GM12878 (cell line): ENCODE results near the gene TRAF3IP1. TPM values are rescaled to one million over a fixed set of nuclear protein-coding genes. Genes with fewer than 3 reads are reported as not detected.

Experiments used
- BCL3 ChIP-seq: IDR thresholded peaks from 2 replicates; pipeline ENCODE4 v1.6.1; 2011; ENCODE audit warnings: borderline replicate concordance, low read depth, mild to moderate bottlenecking, moderate library complexity, low read length; ENCODE audit not compliant: insufficient read depth, poor library complexity, severe bottlenecking
- BMI1 ChIP-seq: fragments of 450-650 bp; IDR thresholded peaks from 2 replicates; pipeline ENCODE4 v1.6.1; 2016; ENCODE audit warnings: mild to moderate bottlenecking, moderate library complexity, borderline replicate concordance
- CHD1 ChIP-seq: IDR thresholded peaks from 2 replicates; pipeline ENCODE4 v1.6.1; 2012; ENCODE audit warnings: low read depth, low read length, improper control_type of control experiment
- EGR1 ChIP-seq, 2 experiments: IDR thresholded peaks; 1 replicate in 1 of 2; 2 replicates in 1 of 2; pipeline ENCODE4 v1.6.1; 2011 to 2012; ENCODE audit warnings: low read depth in 2 of 2, low read length in 2 of 2, borderline replicate concordance in 1 of 2, mild to moderate bottlenecking in 1 of 2, moderate library complexity in 1 of 2
- GABPA ChIP-seq: IDR thresholded peaks from 2 replicates; pipeline ENCODE4 v1.6.1; 2014; ENCODE audit warnings: antibody characterized with exemption, low read depth, mild to moderate bottlenecking, inconsistent platforms
- IKZF1 ChIP-seq: fragments of 450-650 bp; conservative IDR thresholded peaks from 2 replicates; pipeline ENCODE4 v1.6.1; 2017; ENCODE audit warnings: antibody characterized with exemption, mild to moderate bottlenecking
- KDM1A ChIP-seq: fragments of 200-600 bp; sonication (generic); IDR thresholded peaks from 2 replicates; pipeline ENCODE4 v1.6.1; 2016; ENCODE audit warnings: borderline replicate concordance
- KLF5 ChIP-seq: fragments of 450-650 bp; IDR thresholded peaks from 2 replicates; pipeline ENCODE4 v1.6.1; 2014; ENCODE audit warnings: mild to moderate bottlenecking; ENCODE audit not compliant: partially characterized antibody
- MEF2B ChIP-seq: fragments of 450-650 bp; IDR thresholded peaks from 2 replicates; pipeline ENCODE4 v1.6.1; 2018; ENCODE audit warnings: mild to moderate bottlenecking, moderate library complexity; ENCODE audit not compliant: partially characterized antibody, poor library complexity, severe bottlenecking
- MTA2 ChIP-seq: fragments of 450-650 bp; IDR thresholded peaks from 2 replicates; pipeline ENCODE4 v1.6.1; 2016; ENCODE audit warnings: low read depth, mild to moderate bottlenecking, moderate library complexity
- NBN ChIP-seq: fragments of 450-650 bp; IDR thresholded peaks from 2 replicates; pipeline ENCODE4 v1.6.1; 2016
- NFYA ChIP-seq: IDR thresholded peaks from 2 replicates; pipeline ENCODE4 v1.6.1; 2011; ENCODE audit warnings: low read depth, mild to moderate bottlenecking, low read length, improper control_type of control experiment, borderline replicate concordance
- NR2C1 ChIP-seq: fragments of 450-650 bp; IDR thresholded peaks from 2 replicates; pipeline ENCODE4 v1.6.1; 2017; ENCODE audit warnings: antibody characterized with exemption, mild to moderate bottlenecking, moderate library complexity
- PML ChIP-seq: IDR thresholded peaks from 2 replicates; pipeline ENCODE4 v1.6.1; 2012; ENCODE audit warnings: low read length, inconsistent platforms
- POLR2AphosphoS5 ChIP-seq: IDR thresholded peaks from 2 replicates; pipeline ENCODE4 v1.6.1; 2011; ENCODE audit warnings: mild to moderate bottlenecking, low read length, inconsistent platforms
- RB1 ChIP-seq: fragments of 450-650 bp; formaldehyde crosslinking; IDR thresholded peaks from 2 replicates; pipeline ENCODE4 v1.6.1; 2017; ENCODE audit warnings: mild to moderate bottlenecking, borderline replicate concordance
- SIX5 ChIP-seq: IDR thresholded peaks from 2 replicates; pipeline ENCODE4 v1.6.1; 2011; ENCODE audit warnings: mild to moderate bottlenecking, low read depth, low read length, moderate library complexity; ENCODE audit not compliant: severe bottlenecking
- SMAD1 ChIP-seq: fragments of 450-650 bp; IDR thresholded peaks from 2 replicates; pipeline ENCODE4 v1.6.1; 2018; ENCODE audit warnings: mild to moderate bottlenecking, low read depth; ENCODE audit not compliant: partially characterized antibody
- SMARCA5 ChIP-seq: fragments of 450-650 bp; IDR thresholded peaks from 2 replicates; pipeline ENCODE4 v1.6.1; 2017; ENCODE audit warnings: mild to moderate bottlenecking
- SP1 ChIP-seq: IDR thresholded peaks from one replicate; pipeline ENCODE4 v1.6.1; 2011; ENCODE audit warnings: low read depth, low read length
- SPI1 ChIP-seq: IDR thresholded peaks from 2 replicates; pipeline ENCODE4 v1.6.1; 2011; ENCODE audit warnings: low read depth, mild to moderate bottlenecking, low read length, moderate library complexity, borderline replicate concordance; ENCODE audit not compliant: insufficient read depth
- TAF1 ChIP-seq: IDR thresholded peaks from 2 replicates; pipeline ENCODE4 v1.6.1; 2011; ENCODE audit warnings: mild to moderate bottlenecking, low read depth, low read length, borderline replicate concordance
- TCF12 ChIP-seq: IDR thresholded peaks from 2 replicates; pipeline ENCODE4 v1.6.1; 2011; ENCODE audit warnings: low read depth, mild to moderate bottlenecking, low read length
- YY1 ChIP-seq: IDR thresholded peaks from 2 replicates; pipeline ENCODE4 v1.6.1; 2011; ENCODE audit warnings: low read depth, mild to moderate bottlenecking, low read length
- ZBED1 ChIP-seq: IDR thresholded peaks from 2 replicates; pipeline ENCODE4 v1.6.1; 2016; ENCODE audit warnings: borderline replicate concordance
- polyA plus RNA-seq, 11 experiments: library from polyadenylated mRNA; depleted of rRNA in 4 of 11; unstranded in 6 of 11; stranded (reverse) in 5 of 11; fragments of >200 nt; fragmentation: Nextera tagmentation in 4 of 11; fragmentation: Illumina TruSeq in 1 of 11; extraction: Ambion mirVana in 4 of 11; extraction: Trizol in 1 of 11; gene quantifications; 1 replicate in 1 of 11; 2 replicates in 10 of 11; pipeline versions ENCODE4 v1.2.1 to v1.2.3, GENCODE V29; 2011 to 2016; ENCODE audit warnings: inconsistent platforms in 2 of 11, missing spikeins in 2 of 11, low read depth in 1 of 11
- total RNA-seq, 4 experiments: library from RNA; depleted of rRNA in 3 of 4; stranded (reverse); fragments of >200 nt in 3 of 4; fragmentation: Illumina TruSeq in 1 of 4; extraction: Trizol in 1 of 4; gene quantifications; 2 replicates each; pipeline versions ENCODE4 v1.2.1 to v1.2.3, GENCODE V29; 2013 to 2021
- TF ChIP-seq, protein P1 (sequence below): fragments of 450-650 bp; IDR thresholded peaks from 2 replicates; pipeline ENCODE4 v1.6.1; 2018; ENCODE audit warnings: mild to moderate bottlenecking, low read depth, moderate library complexity; ENCODE audit not compliant: partially characterized antibody

Gene TRAF3IP1
- total and polyA plus RNA-seq, 10 of the 15 experiments (the other 5 are each of a cell fraction or from before 2014, with no cell fraction given), result 1.6 to 7.5 (median 3.6) TPM

- TF ChIP-seq SMARCA5 (peak; percentile 47), NFYA (no peak), EGR1 (IDR thresholded peaks at IDR 0.05; ENCODE audit: borderline replicate concordance in 1 of 2, low read depth in 2 of 2, low read length in 2 of 2) (peak; percentile 15 to 63), SPI1 (peak; percentile 17; the same call in 1 of the 2 replicates), BMI1 (no peak), NR2C1 (peak; percentile 20; the same call in 1 of the 2 replicates), IKZF1 (peak; percentile 68), BCL3 (no peak), SP1 (peak; percentile 95), CHD1 (peak; percentile 96), YY1 (peak; percentile 80), TAF1 (peak; percentile 73), POLR2AphosphoS5 (peak; percentile 74), SIX5 (peak; percentile 50), SMAD1 (no peak), KDM1A (no peak), MTA2 (no peak), PML (0 out of 2 replicates have a peak, but pooled peaks have one; percentile 48), GABPA (0 out of 2 replicates have a peak, but pooled peaks have one; percentile 25), RB1 (peak; percentile 42), MEF2B (peak; percentile 98), KLF5 (peak; percentile 98), ZBED1 (no peak), TCF12 (no peak), NBN (no peak)
- TF ChIP-seq, protein P1, sequence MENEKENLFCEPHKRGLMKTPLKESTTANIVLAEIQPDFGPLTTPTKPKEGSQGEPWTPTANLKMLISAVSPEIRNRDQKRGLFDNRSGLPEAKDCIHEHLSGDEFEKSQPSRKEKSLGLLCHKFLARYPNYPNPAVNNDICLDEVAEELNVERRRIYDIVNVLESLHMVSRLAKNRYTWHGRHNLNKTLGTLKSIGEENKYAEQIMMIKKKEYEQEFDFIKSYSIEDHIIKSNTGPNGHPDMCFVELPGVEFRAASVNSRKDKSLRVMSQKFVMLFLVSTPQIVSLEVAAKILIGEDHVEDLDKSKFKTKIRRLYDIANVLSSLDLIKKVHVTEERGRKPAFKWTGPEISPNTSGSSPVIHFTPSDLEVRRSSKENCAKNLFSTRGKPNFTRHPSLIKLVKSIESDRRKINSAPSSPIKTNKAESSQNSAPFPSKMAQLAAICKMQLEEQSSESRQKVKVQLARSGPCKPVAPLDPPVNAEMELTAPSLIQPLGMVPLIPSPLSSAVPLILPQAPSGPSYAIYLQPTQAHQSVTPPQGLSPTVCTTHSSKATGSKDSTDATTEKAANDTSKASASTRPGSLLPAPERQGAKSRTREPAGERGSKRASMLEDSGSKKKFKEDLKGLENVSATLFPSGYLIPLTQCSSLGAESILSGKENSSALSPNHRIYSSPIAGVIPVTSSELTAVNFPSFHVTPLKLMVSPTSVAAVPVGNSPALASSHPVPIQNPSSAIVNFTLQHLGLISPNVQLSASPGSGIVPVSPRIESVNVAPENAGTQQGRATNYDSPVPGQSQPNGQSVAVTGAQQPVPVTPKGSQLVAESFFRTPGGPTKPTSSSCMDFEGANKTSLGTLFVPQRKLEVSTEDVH, result no peak
These were observed 31.4 kb upstream of the TRAF3IP1 start (continued) for GRCh38 chr2:238288650-238289573.
